Measurements from ENCODE around the gene PKDREJ.
"Not testable (repeated sequence)": the region's sequence is repeated elsewhere in the genome, so short reads cannot be mapped to it uniquely, and the experiment has no call there.

PKDREJ gene

GRCh38 chr22:46287873-46288751 is 25.0 kb upstream of the PKDREJ start:
- DNase-seq = no peak

- DNase-seq = no peak
Measured at GRCh38 chr22:46286941-46287872, 24.1 kb upstream of the PKDREJ start.

GRCh38 chr22:46286006-46286405 is 22.9 kb upstream of the PKDREJ start:
- no peak for DNase-seq

GRCh38 chr22:46281866-46282678 is 18.9 kb upstream of the PKDREJ start:
- DNase-seq = no peak

- DNase-seq = no peak
Measured at GRCh38 chr22:46280999-46281623, 18.0 kb upstream of the PKDREJ start.

- DNase-seq = no peak
Measured at GRCh38 chr22:46280063-46280817, 17.1 kb upstream of the PKDREJ start.

- DNase-seq = no peak
Measured at GRCh38 chr22:46278656-46279645, 15.8 kb upstream of the PKDREJ start.

GRCh38 chr22:46276563-46276962 is 13.4 kb upstream of the PKDREJ start:
- DNase-seq = no peak

GRCh38 chr22:46275455-46276122 is 12.4 kb upstream of the PKDREJ start:
- no peak for DNase-seq

- DNase-seq = no peak
Measured at GRCh38 chr22:46274381-46274780, 11.2 kb upstream of the PKDREJ start.

- DNase-seq = no peak
Measured at GRCh38 chr22:46273432-46274148, 10.4 kb upstream of the PKDREJ start.

- no peak for DNase-seq
Measured at GRCh38 chr22:46272762-46273431, 9.8 kb upstream of the PKDREJ start.

- DNase-seq = no peak
Measured at GRCh38 chr22:46272196-46272595, 9.1 kb upstream of the PKDREJ start.

- no peak for DNase-seq
Measured at GRCh38 chr22:46269564-46269963, 6.4 kb upstream of the PKDREJ start.

GRCh38 chr22:46267431-46268279 is 4.5 kb upstream of the PKDREJ start, which contains the start of gene TTC38:
TTC38 (plus strand) TSS chr22:46268008; CDS start chr22:46268040, 32 bp downstream.
- peak; percentile 12 for DNase-seq

GRCh38 chr22:46265627-46266026 is 2.5 kb upstream of the PKDREJ start:
- not testable (repeated sequence) for DNase-seq

GRCh38 chr22:46264520-46264919 is 1.4 kb upstream of the PKDREJ start:
- not testable (repeated sequence) for DNase-seq
